DOHH2 (cell line): ENCODE results near the gene ICOSLG.
"Not testable (repeated sequence)": the region's sequence is repeated elsewhere in the genome, so short reads cannot be mapped to it uniquely, and the experiment has no call there.

ENCODE experiments used
- EZH2phosphoT487 ChIP-seq: fragments of 200-600 bp; sonication (generic); IDR thresholded peaks from 2 replicates; pipeline ENCODE4 v1.6.1; 2017; ENCODE audit warnings: borderline replicate concordance, mild to moderate bottlenecking, antibody characterized with exemption, low read length, moderate library complexity, mixed read lengths
- TF ChIP-seq, protein P1 (sequence below): fragments of 200-600 bp; sonication (generic); IDR thresholded peaks from one replicate; pipeline ENCODE4 v1.5.1; 2014; ENCODE audit warnings: antibody characterized with exemption, mild to moderate bottlenecking, low read depth, low read length; ENCODE audit not compliant: poor library complexity, severe bottlenecking

DNA sequence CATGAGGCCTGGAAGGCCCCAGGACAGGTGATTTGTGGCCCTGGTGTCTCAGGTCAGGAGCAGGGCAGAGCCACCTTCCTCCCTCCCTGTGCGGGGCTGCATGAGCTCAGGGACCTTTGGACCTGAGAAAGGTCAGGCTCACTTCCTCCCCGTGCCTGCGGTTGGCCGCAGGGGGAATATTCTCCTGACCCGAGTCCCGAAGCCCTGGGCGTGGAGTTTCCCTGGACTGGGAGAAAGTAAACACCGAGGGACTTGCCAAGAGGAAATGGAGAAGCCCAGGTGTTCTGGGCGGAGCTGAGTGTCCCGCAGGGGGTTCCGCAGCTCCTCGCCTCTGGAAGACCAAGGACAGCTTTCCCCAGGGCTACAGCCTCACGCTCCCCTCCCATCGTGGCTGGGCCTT is 64.6 kb downstream of the ICOSLG start:
- TF ChIP-seq, protein P1, sequence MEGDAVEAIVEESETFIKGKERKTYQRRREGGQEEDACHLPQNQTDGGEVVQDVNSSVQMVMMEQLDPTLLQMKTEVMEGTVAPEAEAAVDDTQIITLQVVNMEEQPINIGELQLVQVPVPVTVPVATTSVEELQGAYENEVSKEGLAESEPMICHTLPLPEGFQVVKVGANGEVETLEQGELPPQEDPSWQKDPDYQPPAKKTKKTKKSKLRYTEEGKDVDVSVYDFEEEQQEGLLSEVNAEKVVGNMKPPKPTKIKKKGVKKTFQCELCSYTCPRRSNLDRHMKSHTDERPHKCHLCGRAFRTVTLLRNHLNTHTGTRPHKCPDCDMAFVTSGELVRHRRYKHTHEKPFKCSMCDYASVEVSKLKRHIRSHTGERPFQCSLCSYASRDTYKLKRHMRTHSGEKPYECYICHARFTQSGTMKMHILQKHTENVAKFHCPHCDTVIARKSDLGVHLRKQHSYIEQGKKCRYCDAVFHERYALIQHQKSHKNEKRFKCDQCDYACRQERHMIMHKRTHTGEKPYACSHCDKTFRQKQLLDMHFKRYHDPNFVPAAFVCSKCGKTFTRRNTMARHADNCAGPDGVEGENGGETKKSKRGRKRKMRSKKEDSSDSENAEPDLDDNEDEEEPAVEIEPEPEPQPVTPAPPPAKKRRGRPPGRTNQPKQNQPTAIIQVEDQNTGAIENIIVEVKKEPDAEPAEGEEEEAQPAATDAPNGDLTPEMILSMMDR = not testable (repeated sequence)
- not testable (repeated sequence) for TF ChIP-seq EZH2phosphoT487
